GM12865 (cell line): ENCODE data around the gene ARHGAP5.
"Not testable (repeated sequence)": the region's sequence is repeated elsewhere in the genome, so short reads cannot be mapped to it uniquely, and the experiment has no call there.

Experiments used
- DNase-seq: peaks from one replicate; pipeline ENCODE4 v3.0.0; 2010; ENCODE audit warnings: low read depth
- H3K4me3 ChIP-seq: 2 replicates; pipeline ENCODE4 v1.5.1; 2011; ENCODE audit warnings: mild to moderate bottlenecking, low read depth, low read length, control low read depth
- TF ChIP-seq, protein P1 (sequence below): IDR thresholded peaks from 2 replicates; pipeline ENCODE4 v1.5.1; 2011; ENCODE audit warnings: low read length, control low read depth, low read depth, inconsistent platforms; ENCODE audit not compliant: insufficient read depth; ENCODE audit errors: missing control alignments

ARHGAP5 gene

DNA sequence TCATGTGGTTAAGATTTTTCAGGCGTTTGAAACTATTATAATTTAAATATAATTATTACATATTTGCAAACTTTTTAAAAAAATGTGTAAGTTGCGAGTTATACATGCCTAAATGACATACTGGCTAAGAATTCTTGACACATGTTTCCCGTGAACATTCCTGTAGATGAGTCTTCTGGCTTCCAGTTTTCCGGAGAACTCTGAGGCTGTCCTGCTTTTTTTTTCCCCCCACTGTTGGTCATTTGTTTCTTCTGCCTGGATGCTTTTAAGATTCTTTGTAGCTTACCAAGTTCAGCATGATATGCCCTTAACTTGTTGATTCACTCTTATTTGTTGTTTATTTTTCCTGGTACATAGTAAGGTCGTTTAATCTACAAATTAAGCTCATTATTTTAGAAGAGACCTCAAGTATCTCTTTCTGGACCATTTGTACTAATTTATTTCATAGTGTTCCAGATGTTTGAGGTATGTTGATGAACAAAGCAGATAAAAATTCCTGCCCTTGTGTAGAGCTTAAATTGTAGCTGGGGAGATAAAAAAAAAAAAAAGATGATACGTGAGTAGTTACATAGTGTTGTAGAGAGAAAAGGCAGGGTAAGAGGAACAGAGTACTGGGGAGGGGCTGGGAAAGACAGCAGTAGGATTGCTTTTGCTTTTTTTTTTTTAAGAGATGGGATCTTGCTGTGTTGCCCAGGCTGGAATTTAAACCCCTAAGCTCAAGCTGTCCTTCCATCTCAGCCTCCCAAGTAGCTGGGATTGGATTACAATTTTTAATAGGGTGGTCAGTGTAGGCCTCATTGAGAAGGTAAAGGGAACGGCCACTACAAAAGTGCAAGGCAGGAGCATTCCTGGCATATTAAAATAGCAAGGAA lies 32.8 kb downstream of the ARHGAP5 start:
- H3K4me3 ChIP-seq, result no peak overlapping the region
- TF ChIP-seq, protein P1, sequence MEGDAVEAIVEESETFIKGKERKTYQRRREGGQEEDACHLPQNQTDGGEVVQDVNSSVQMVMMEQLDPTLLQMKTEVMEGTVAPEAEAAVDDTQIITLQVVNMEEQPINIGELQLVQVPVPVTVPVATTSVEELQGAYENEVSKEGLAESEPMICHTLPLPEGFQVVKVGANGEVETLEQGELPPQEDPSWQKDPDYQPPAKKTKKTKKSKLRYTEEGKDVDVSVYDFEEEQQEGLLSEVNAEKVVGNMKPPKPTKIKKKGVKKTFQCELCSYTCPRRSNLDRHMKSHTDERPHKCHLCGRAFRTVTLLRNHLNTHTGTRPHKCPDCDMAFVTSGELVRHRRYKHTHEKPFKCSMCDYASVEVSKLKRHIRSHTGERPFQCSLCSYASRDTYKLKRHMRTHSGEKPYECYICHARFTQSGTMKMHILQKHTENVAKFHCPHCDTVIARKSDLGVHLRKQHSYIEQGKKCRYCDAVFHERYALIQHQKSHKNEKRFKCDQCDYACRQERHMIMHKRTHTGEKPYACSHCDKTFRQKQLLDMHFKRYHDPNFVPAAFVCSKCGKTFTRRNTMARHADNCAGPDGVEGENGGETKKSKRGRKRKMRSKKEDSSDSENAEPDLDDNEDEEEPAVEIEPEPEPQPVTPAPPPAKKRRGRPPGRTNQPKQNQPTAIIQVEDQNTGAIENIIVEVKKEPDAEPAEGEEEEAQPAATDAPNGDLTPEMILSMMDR, result no peak
- no peak for DNase-seq

GRCh38 chr14:32110548-32110896 lies 33.4 kb downstream of the ARHGAP5 start:
- no peak for DNase-seq
- H3K4me3 ChIP-seq, result no peak overlapping the region
- TF ChIP-seq, protein P1, result no peak

GRCh38 chr14:32121536-32121935 lies 44.4 kb downstream of the ARHGAP5 start:
- no peak overlapping the region for H3K4me3 ChIP-seq
- TF ChIP-seq, protein P1, result no peak
- DNase-seq, result no peak

GRCh38 chr14:32121948-32122347 lies 44.8 kb downstream of the ARHGAP5 start:
- DNase-seq, result no peak
- TF ChIP-seq, protein P1, result no peak
- H3K4me3 ChIP-seq, result no peak overlapping the region

- H3K4me3 ChIP-seq, DNase-seq: not testable (repeated sequence)
Measured at GRCh38 chr14:32126899-32127730, 50.0 kb downstream of the ARHGAP5 start.

- not testable (repeated sequence) for DNase-seq, H3K4me3 ChIP-seq
Measured at GRCh38 chr14:32127731-32128654, 50.9 kb downstream of the ARHGAP5 start.

- TF ChIP-seq, protein P1, result no peak
- DNase-seq, result no peak
- H3K4me3 ChIP-seq, result no peak overlapping the region
Measured at GRCh38 chr14:32128703-32129102, 51.6 kb downstream of the ARHGAP5 start.
